Measurements from ENCODE around the gene SGCD.

SGCD gene

DNA sequence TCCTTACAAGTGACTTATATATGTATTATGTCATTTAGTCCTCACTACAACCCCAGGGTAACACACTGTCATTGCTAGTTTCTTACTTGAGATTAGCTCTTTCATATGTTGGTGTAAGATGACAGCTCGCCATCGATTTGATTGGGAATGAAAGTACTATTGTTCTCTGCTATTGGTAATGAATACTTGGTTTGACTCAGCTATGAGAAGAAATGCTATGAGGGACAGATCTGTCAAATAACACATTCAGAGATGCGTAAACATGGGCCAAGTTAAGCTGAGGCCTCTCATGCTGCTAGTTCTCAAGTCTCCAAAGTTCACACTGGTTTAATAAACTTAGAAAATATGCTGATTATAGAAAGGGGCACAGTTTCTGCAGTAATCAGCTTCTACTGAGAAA, 142.7 kb downstream of the SGCD start:
- Histone ChIP-seq H3K36me3 (ENCODE audit: control insufficient read depth, insufficient read depth, low read length) (no peaks in the 10 kb centered on the region), H3K4me3 (ENCODE audit: insufficient read depth, low read depth, low read length, poor library complexity, severe bottlenecking) (no peak overlapping the region), H3K9me3 (ENCODE audit: control insufficient read depth, low read length) (no peaks in the 10 kb centered on the region), H3K4me1 (ENCODE audit: control insufficient read depth, insufficient read depth, low read length, poor library complexity, severe bottlenecking) (no peaks in the 10 kb centered on the region), H3K27me3 (replicated peaks; ENCODE audit: control insufficient read depth, insufficient read depth, low read length, poor library complexity, severe bottlenecking) (no peaks in the 10 kb centered on the region), H3K27ac (ENCODE audit: insufficient read depth, low read length, poor library complexity, severe bottlenecking) (no peak overlapping the region)
- DNase-seq: no peak

DNA sequence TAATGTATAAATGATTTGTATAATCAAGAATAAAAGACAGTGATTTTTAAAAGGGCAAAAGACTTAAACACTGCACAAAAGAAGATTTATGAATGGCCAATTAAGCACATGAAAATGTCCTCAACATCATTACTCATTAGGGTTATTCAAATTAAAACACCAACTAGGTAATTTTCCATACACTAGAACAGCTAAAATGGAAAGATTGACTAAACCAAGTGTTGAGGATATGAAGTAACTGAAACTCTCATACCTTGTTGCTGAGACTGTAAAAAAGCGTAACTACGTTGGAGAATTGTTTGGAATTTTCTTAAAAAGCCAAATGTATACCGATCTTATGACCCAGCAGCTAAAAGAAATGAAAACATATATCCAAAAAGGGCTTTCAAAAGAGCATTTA, 144.9 kb downstream of the SGCD start:
- no peak for DNase-seq
- Histone ChIP-seq H3K27me3 (replicated peaks; ENCODE audit: control insufficient read depth, insufficient read depth, low read length, poor library complexity, severe bottlenecking) (no peaks in the 10 kb centered on the region), H3K4me3 (ENCODE audit: insufficient read depth, low read depth, low read length, poor library complexity, severe bottlenecking) (no peak overlapping the region), H3K27ac (ENCODE audit: insufficient read depth, low read length, poor library complexity, severe bottlenecking) (no peak overlapping the region), H3K9me3 (ENCODE audit: control insufficient read depth, low read length) (no peaks in the 10 kb centered on the region), H3K36me3 (ENCODE audit: control insufficient read depth, insufficient read depth, low read length) (no peaks in the 10 kb centered on the region), H3K4me1 (ENCODE audit: control insufficient read depth, insufficient read depth, low read length, poor library complexity, severe bottlenecking) (no peaks in the 10 kb centered on the region)

DNA sequence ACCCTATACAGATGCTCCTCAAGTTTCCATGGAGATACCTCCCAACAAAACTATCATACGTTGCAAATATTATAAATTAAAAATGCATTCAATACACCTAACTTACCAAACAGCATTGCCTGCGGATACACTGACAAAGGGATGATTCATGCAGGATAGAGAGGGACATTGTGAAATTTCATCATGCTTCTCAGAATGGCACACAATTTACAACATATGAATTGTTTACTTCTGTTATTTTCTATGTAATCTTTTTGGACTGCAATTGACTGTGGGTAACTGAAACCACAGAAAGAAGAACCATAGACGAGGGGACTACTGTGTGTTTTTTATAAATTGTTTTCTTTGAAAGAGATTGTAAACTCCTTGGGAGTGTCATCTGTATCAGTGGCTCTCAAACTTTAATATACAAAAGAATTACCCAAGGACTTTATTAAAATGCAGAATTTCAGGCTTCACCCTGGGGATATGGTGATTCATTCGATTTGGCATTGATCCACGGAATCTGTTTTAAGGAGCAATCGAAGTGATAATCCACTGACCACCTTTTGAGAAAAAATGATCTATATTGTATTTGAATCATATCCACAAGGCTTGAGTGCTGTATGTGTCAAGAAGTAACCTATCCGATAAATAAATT, 146.4 kb downstream of the SGCD start:
- Histone ChIP-seq H3K27me3 (replicated peaks; ENCODE audit: control insufficient read depth, insufficient read depth, low read length, poor library complexity, severe bottlenecking) (no peaks in the 10 kb centered on the region), H3K4me3 (ENCODE audit: insufficient read depth, low read depth, low read length, poor library complexity, severe bottlenecking) (no peak overlapping the region), H3K4me1 (ENCODE audit: control insufficient read depth, insufficient read depth, low read length, poor library complexity, severe bottlenecking) (no peaks in the 10 kb centered on the region), H3K9me3 (ENCODE audit: control insufficient read depth, low read length) (no peaks in the 10 kb centered on the region), H3K36me3 (ENCODE audit: control insufficient read depth, insufficient read depth, low read length) (no peaks in the 10 kb centered on the region), H3K27ac (ENCODE audit: insufficient read depth, low read length, poor library complexity, severe bottlenecking) (no peak overlapping the region)
- DNase-seq: no peak

- no peak for DNase-seq
- Histone ChIP-seq H3K27ac (ENCODE audit: insufficient read depth, low read length, poor library complexity, severe bottlenecking) (no peak overlapping the region), H3K36me3 (ENCODE audit: control insufficient read depth, insufficient read depth, low read length) (no peaks in the 10 kb centered on the region), H3K27me3 (replicated peaks; ENCODE audit: control insufficient read depth, insufficient read depth, low read length, poor library complexity, severe bottlenecking) (no peaks in the 10 kb centered on the region), H3K4me1 (ENCODE audit: control insufficient read depth, insufficient read depth, low read length, poor library complexity, severe bottlenecking) (no peaks in the 10 kb centered on the region), H3K9me3 (ENCODE audit: control insufficient read depth, low read length) (no peaks in the 10 kb centered on the region), H3K4me3 (ENCODE audit: insufficient read depth, low read depth, low read length, poor library complexity, severe bottlenecking) (no peak overlapping the region)
Observed at GRCh38 chr5:156474251-156474650, 147.3 kb downstream of the SGCD start.

- H3K36me3 ChIP-seq (ENCODE audit: control insufficient read depth, insufficient read depth, low read length): no peaks in the 10 kb centered on the region
- no peak for DNase-seq
- H3K9me3 ChIP-seq (ENCODE audit: control insufficient read depth, low read length): no peaks in the 10 kb centered on the region
- H3K4me1 ChIP-seq (ENCODE audit: control insufficient read depth, insufficient read depth, low read length, poor library complexity, severe bottlenecking): no peaks in the 10 kb centered on the region
- no peak overlapping the region for H3K27ac ChIP-seq (ENCODE audit: insufficient read depth, low read length, poor library complexity, severe bottlenecking)
- no peak overlapping the region for H3K4me3 ChIP-seq (ENCODE audit: insufficient read depth, low read depth, low read length, poor library complexity, severe bottlenecking)
- H3K27me3 ChIP-seq (replicated peaks; ENCODE audit: control insufficient read depth, insufficient read depth, low read length, poor library complexity, severe bottlenecking): no peaks in the 10 kb centered on the region
Observed at GRCh38 chr5:156475182-156476157, 148.5 kb downstream of the SGCD start.

- DNase-seq: no peak
- no peak overlapping the region for H3K4me3 ChIP-seq (ENCODE audit: insufficient read depth, low read depth, low read length, poor library complexity, severe bottlenecking)
- no peak overlapping the region for H3K27ac ChIP-seq (ENCODE audit: insufficient read depth, low read length, poor library complexity, severe bottlenecking)
- no peaks in the 10 kb centered on the region for H3K9me3 ChIP-seq (ENCODE audit: control insufficient read depth, low read length)
- no peaks in the 10 kb centered on the region for H3K36me3 ChIP-seq (ENCODE audit: control insufficient read depth, insufficient read depth, low read length)
- no peaks in the 10 kb centered on the region for H3K4me1 ChIP-seq (ENCODE audit: control insufficient read depth, insufficient read depth, low read length, poor library complexity, severe bottlenecking)
- H3K27me3 ChIP-seq (replicated peaks; ENCODE audit: control insufficient read depth, insufficient read depth, low read length, poor library complexity, severe bottlenecking): no peaks in the 10 kb centered on the region
Observed at GRCh38 chr5:156476158-156476551, 149.2 kb downstream of the SGCD start.

DNA sequence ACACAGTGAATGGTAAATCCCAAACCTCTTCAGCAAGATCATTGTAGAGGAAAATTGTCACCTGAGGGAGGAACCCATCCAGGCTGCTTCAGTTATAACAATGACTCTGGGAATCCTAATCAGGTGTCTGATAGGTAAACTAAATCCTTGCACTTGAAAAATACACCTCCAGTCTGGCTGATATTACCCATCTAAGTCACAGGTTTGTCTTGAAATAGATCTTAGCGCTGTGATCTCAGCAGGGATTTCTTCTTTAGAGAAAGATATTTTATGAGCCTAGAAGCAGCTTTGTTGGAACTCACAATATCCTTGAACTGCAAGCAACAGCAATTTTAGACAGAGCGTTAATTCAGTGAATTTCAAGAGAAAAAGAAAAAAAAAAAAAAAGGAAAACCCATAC, 149.7 kb downstream of the SGCD start:
- Histone ChIP-seq H3K9me3 (ENCODE audit: control insufficient read depth, low read length) (no peaks in the 10 kb centered on the region), H3K36me3 (ENCODE audit: control insufficient read depth, insufficient read depth, low read length) (no peaks in the 10 kb centered on the region), H3K4me1 (ENCODE audit: control insufficient read depth, insufficient read depth, low read length, poor library complexity, severe bottlenecking) (no peaks in the 10 kb centered on the region), H3K27ac (ENCODE audit: insufficient read depth, low read length, poor library complexity, severe bottlenecking) (no peak overlapping the region), H3K4me3 (ENCODE audit: insufficient read depth, low read depth, low read length, poor library complexity, severe bottlenecking) (no peak overlapping the region), H3K27me3 (replicated peaks; ENCODE audit: control insufficient read depth, insufficient read depth, low read length, poor library complexity, severe bottlenecking) (no peaks in the 10 kb centered on the region)
- no peak for DNase-seq

- Histone ChIP-seq H3K36me3 (ENCODE audit: control insufficient read depth, insufficient read depth, low read length) (no peaks in the 10 kb centered on the region), H3K9me3 (ENCODE audit: control insufficient read depth, low read length) (no peaks in the 10 kb centered on the region), H3K4me1 (ENCODE audit: control insufficient read depth, insufficient read depth, low read length, poor library complexity, severe bottlenecking) (no peaks in the 10 kb centered on the region), H3K27ac (ENCODE audit: insufficient read depth, low read length, poor library complexity, severe bottlenecking) (no peak overlapping the region), H3K27me3 (replicated peaks; ENCODE audit: control insufficient read depth, insufficient read depth, low read length, poor library complexity, severe bottlenecking) (no peaks in the 10 kb centered on the region), H3K4me3 (ENCODE audit: insufficient read depth, low read depth, low read length, poor library complexity, severe bottlenecking) (no peak overlapping the region)
- no peak for DNase-seq
Observed at GRCh38 chr5:156477196-156477595, 150.2 kb downstream of the SGCD start.

DNA sequence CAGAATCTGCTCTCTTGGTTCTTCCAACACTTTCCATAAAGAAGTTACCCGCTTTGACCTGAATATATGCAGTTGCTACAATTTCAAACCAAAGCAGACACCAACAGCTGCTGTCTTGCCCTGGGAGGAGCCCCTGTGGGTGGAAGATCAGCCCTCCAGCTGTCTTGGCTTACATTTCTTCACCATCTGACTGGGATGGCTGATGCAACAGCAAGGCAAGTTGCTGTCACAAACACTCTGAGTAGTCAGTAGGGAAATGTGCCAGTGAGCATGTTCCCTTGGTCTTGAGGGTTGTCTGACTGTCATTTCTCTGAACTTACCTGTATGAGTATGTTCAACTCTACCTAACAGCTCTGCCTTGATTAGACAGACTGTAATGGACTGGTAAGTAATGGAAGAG, 152.9 kb downstream of the SGCD start:
- H3K4me1 ChIP-seq (ENCODE audit: control insufficient read depth, insufficient read depth, low read length, poor library complexity, severe bottlenecking): no peaks in the 10 kb centered on the region
- no peaks in the 10 kb centered on the region for H3K9me3 ChIP-seq (ENCODE audit: control insufficient read depth, low read length)
- DNase-seq: no peak
- H3K36me3 ChIP-seq (ENCODE audit: control insufficient read depth, insufficient read depth, low read length): no peaks in the 10 kb centered on the region
- H3K27ac ChIP-seq (ENCODE audit: insufficient read depth, low read length, poor library complexity, severe bottlenecking): no peak overlapping the region
- H3K27me3 ChIP-seq (replicated peaks; ENCODE audit: control insufficient read depth, insufficient read depth, low read length, poor library complexity, severe bottlenecking): no peaks in the 10 kb centered on the region
- no peak overlapping the region for H3K4me3 ChIP-seq (ENCODE audit: insufficient read depth, low read depth, low read length, poor library complexity, severe bottlenecking)

DNA sequence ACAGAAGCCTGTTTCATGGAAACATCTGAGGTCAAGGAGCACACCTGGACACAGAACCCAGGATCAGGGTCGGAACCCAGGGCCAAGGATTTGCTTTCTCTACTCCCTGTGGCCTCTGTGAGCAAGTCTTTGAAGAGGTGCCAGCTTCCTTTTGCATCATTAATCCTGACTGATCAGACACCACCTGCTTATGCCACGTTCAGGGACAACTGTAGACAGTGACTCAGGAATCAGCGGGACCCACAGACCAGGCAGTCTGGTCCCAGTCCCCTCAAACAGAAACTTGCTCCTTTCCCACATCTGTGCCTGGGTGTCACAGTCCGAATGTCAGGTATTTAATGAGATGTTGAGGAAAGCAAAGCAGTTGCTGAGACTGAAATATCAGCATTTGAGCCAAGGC, 154.8 kb downstream of the SGCD start:
- Histone ChIP-seq H3K36me3 (ENCODE audit: control insufficient read depth, insufficient read depth, low read length) (no peaks in the 10 kb centered on the region), H3K27ac (ENCODE audit: insufficient read depth, low read length, poor library complexity, severe bottlenecking) (no peak overlapping the region), H3K27me3 (replicated peaks; ENCODE audit: control insufficient read depth, insufficient read depth, low read length, poor library complexity, severe bottlenecking) (no peaks in the 10 kb centered on the region), H3K9me3 (ENCODE audit: control insufficient read depth, low read length) (no peaks in the 10 kb centered on the region), H3K4me1 (ENCODE audit: control insufficient read depth, insufficient read depth, low read length, poor library complexity, severe bottlenecking) (no peaks in the 10 kb centered on the region), H3K4me3 (ENCODE audit: insufficient read depth, low read depth, low read length, poor library complexity, severe bottlenecking) (no peak overlapping the region)
- DNase-seq: no peak
